ENCODE measurements around the gene FHDC1.

FHDC1 gene

GRCh38 chr4:152937336-152938236 is 1.5 kb downstream of the FHDC1 start:
- peak; percentile 21 for DNase-seq

DNA sequence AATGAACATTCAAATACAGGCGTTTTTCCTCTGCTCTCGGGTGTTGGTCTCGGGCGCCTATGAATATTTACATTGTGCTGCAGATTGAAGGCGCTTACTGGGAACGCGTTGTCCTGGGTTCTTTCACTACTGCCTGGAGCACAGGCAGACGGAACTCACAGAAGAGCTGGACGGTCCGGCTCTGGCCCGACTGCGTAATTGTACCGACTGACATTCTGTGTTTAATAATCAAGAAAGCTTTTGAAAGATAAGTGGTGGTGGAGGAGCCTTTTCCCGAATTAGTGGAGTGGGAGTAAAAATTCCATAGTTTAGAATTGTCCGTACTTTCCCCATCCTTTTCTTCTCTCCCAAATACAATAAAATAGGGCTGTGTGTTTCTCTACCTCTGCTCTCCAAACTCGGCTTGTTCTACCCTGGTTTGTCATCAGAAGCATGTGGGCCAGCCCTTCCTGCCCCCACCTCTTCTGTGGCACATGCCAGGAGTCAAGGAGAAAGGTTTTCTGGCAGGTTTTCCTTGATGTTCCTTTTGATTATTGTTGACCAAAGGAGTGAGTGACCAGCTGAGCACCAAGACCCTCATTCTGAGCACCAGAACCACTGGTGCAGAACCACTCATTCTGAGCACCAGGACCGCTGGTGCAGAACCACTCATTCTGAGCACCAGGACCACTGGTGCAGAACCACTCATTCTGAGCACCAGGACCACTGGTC is 2.3 kb downstream of the FHDC1 start:
- no peak for DNase-seq

GRCh38 chr4:152939621-152940020 is 3.5 kb downstream of the FHDC1 start:
- no peak for DNase-seq

GRCh38 chr4:152940461-152940860 is 4.3 kb downstream of the FHDC1 start:
- DNase-seq = no peak

GRCh38 chr4:152941411-152941810 is 5.3 kb downstream of the FHDC1 start:
- DNase-seq = no peak

DNA sequence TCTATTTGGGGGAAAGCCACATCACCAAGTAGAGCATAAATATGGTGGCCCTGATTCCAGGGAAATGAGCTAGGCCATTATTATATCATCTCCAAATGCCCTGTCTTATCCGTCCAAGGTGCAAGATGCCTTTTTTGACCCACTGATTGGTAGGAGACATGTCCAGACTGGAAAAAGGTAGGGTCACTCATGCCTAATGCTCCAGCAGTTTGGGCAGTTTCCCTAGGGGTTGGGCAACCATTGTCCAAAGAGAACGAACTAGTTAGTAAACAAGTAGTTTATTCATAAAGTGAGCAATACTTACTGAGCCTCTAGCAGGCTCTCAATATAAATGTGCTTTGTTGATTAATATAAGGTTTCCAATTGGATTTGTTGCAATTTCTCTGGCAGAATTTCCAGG is 6.2 kb downstream of the FHDC1 start:
- no peak for DNase-seq

GRCh38 chr4:152943672-152944071 is 7.5 kb downstream of the FHDC1 start:
- no peak for DNase-seq

DNA sequence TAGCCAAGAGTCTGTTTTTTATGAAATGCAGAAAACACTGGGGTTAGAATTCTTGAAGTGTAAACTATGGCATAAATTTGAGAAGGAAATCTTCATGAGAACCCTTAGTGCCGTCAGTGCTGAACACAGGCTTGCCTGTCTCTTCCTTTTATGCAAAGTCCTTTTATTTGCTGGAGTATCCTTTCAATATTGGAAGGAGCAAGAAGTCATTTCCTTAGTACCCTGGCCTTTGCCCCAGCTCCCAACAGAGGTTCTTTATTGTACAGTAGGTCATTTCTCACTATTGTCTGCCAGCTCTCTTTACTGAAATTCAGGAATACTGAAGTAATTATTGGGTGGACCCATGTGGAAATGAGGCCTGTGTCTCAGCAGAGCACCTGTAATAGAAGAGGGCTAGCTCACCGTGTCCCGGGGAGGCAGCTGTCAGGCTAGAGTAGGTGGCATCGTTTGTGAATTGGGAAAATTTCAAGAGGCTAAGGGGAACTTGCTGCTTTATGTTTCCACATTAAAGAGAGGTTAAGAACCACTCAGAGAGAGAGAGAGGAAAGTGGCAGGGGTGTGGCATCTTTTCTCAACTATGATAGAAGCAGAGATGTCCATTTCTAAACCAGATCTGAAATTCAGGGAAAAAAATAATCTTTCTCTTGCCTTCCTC is 8.7 kb downstream of the FHDC1 start:
- no peak for DNase-seq

DNA sequence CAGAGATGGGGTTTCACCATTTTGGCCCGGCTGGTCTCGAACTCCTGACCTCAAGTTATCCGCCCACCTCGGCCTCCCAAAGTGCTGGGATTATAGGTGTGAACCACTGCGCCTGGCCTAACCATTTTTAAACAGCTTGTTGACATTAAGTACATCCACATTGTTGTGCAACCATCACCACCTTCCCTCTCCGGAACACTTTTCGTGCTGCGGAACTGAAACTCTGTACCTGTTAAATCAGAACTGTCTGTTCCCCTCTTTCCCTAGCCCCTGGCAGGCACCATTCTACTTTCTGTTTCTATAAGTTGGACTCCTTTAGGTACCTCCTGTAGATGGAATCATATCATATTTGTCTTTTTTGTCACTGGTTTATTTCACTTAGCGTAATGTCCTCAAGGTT is 9.5 kb downstream of the FHDC1 start:
- no peak for DNase-seq

- no peak for DNase-seq
These were observed 10.3 kb downstream of the FHDC1 start for GRCh38 chr4:152946446-152946845.

- no peak for DNase-seq
These were observed 11.2 kb downstream of the FHDC1 start for GRCh38 chr4:152947311-152947710.

DNA sequence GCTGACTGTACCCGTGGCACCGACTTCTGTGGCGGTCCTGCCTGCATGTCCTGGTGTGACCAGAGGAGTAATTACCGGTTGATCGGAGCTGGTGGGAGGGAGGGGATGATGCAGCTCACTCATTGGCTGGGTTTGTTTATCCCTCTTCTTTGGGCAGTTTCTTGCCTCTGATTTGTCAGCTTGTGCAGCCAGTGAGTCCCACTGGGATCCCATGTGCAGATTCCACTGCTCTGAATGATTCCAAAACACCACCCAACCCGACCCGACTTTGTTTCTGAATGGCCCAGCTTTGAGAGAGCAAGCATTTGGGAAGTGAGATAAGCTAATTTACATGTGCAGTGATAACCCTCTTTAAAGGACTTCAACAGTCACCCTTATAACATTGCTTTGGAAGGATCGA is 13.8 kb downstream of the FHDC1 start:
- no peak for DNase-seq

DNA sequence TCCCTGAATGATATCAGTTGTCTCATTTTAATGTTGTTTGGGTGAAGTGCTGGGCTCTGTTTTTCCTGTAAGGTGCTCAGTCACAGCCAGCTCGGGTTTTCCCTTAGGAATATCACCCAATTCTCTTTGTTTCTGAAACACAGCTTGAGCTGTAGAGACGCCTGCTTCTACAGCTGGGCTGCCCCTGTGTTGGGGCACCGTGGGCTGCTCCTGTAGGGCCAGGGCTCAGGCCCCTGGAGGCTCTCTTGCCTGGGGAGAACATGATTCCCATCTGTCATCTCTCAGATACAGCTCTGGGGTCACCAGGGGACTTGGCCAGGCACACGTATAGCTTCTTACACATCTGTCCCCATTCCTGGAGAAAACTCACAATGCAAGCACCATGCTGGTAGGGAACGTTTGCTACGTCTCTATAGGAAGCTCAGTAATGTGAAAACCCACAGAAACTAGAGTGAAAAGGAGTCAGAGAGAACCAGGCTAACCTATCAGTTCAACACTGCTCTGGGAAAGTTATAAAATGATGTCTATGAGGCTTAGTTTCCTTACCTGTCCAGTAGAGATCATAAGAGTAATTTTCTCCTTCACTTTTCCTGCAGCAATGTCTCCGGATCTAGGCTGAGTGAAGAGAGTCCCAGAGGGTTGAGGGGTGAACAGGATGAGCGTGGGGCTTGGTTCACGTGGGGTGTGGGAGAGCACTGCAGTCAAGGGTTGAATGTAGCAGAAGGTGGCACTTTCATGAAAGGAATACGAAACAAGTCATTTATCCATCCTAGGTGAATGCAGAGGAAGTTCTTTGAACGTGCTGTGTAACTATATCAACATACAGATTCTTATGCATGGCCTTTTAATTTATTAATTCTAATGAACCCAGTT is 14.5 kb downstream of the FHDC1 start:
- DNase-seq = no peak

DNA sequence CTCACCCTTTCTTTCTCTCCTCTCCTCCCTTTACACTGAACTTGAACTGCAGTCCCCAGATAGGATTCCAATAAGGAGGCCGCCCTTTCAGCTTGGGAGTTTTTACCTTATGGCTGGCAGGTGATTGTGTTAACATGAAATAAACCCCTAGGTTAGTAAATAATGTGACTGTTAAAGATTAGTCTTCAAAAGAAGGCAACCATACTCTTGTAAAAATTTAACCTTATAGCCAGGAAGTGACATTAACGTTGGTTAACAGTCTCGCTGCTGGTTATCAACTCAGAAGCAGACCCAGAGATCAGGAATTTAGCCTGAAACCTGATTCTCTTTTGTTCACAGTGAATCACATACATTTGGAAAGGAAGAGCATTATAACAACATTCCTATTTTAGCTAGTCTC is 15.2 kb downstream of the FHDC1 start:
- no peak for DNase-seq

GRCh38 chr4:152953514-152953913 is 17.4 kb downstream of the FHDC1 start:
- DNase-seq = no peak

DNA sequence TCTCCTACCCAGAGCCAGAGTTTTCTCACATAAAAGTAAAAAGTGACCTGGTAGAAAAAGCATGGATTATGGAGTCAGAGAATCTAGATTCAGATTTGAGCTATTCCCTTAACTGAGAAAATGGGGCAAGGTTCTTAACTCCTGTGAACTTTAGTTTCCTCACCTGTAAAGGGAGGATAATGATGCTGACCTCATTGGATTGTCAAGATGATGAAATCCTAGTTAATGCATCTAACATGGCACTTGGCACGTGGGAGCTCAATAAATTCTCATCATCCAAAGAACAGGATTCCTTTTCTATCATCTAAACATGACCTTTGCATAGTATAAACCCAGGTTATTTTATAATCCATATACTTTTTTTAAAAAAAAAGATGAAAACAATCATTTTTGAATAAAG is 18.6 kb downstream of the FHDC1 start:
- no peak for DNase-seq

DNA sequence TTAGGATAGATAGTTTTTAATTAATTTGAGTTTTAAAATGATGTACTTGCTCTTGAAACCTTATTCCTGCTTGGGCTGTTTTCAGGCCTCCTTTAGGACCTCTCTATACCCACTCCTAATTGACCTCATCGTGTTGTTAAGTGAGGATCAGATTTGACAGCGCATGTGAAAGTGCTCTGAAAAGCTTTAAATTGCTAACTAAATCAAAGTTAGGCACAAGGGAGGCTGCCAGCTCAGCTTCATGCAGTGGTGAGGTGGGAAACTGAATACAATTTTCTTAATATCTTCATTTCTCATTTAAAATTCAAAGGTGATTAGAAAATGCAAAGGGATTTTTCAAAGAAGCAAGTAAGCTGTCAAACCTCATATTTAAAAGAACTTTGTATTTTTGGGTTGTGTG is 20.0 kb downstream of the FHDC1 start:
- DNase-seq = no peak

- no peak for DNase-seq
These were observed 20.7 kb downstream of the FHDC1 start for GRCh38 chr4:152956650-152957436.

DNA sequence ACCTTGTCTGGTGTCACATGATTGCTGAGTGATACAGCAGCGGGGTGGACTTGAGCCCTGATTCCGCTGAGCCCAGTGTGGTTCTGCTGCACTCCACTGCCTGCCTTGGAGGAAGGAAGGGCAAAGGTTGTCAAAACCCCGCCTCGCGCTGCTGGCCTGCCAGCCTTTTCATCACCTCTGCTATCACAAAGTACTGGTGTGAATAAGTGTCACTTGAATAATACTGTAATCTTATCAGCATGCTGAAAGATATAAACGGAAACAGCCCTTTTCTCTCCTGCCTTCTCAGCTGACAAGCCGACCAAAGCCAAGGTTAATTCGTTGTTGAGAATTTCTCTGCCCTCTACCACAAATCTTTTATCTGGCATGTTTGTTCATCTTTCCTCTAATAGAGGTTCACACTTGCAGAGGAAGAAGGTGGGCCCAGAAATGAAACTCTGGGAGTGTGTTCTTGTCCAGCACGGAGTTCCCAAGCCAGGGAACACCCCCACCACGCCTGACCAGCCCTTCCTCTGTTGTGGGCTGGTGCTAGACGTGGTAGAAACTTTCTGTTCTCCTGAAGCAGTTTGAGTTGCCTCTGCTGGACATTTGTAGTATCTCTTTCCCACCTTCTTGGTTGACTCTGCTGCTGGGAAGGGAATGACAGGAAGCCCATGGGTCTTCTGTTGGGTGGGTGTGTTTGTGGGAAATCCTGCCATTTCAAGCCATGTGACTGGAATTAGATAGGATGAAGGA is 21.5 kb downstream of the FHDC1 start:
- no peak for DNase-seq

DNA sequence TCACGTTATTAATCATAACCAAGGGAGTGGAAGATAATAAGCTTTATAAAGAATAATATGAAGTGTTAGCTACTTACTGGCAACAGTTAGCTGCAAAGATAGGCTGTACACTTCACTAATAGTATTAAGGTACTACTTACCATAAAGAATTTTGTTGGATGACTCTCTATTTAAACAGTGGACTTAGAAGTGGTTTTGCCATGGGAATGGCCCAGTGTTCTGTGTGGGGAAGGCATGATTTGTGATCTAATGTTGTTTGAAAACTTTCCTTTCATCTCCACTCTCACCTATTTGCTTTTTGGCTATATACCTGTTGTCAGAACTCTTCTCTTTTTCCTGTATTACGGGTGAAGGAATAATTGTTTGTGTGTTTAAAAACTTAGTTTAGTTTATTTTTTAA is 23.0 kb downstream of the FHDC1 start:
- no peak for DNase-seq

DNA sequence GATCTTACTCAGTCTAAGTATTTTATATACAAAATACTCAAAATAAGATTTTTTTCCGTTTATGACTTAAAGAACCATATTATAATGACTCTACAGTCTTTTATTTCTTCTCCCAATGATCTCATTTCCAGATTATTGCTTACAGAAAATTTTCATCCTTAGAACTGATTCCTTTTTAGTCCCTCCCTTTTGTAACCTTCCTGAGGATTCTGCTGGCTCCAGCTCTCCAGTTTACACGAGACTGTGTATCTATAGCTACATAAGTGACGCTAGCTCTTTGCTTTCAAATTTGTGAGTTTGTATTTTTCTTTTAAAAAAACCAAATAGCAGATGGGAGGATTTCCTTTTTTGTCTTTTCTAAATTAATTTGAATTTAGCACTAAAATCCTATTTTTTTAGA is 24.0 kb downstream of the FHDC1 start:
- DNase-seq = no peak
